GM12878 (cell line): ENCODE results near the gene ANKRD55. TPM values are rescaled to one million over a fixed set of nuclear protein-coding genes. Genes with fewer than 3 reads are reported as not detected.

Experiments
- EZH2 ChIP-seq: IDR thresholded peaks from 2 replicates; pipeline ENCODE4 v1.6.1; 2012; ENCODE audit warnings: low read depth, mild to moderate bottlenecking, control low read depth, inconsistent platforms, low read length, borderline replicate concordance; ENCODE audit not compliant: control insufficient read depth
- FOXK2 ChIP-seq: fragments of 450-650 bp; IDR thresholded peaks from 2 replicates; pipeline ENCODE4 v1.6.1; 2017; ENCODE audit warnings: mild to moderate bottlenecking, moderate library complexity
- FOXM1 ChIP-seq: IDR thresholded peaks from 2 replicates; pipeline ENCODE4 v1.6.1; 2012; ENCODE audit warnings: low read depth, mild to moderate bottlenecking, inconsistent platforms, low read length, moderate library complexity
- IRF4 ChIP-seq: IDR thresholded peaks from 2 replicates; pipeline ENCODE4 v1.6.1; 2011; ENCODE audit warnings: low read depth, low read length
- MEF2A ChIP-seq: IDR thresholded peaks from 2 replicates; pipeline ENCODE4 v1.6.1; 2011; ENCODE audit warnings: low read depth, mild to moderate bottlenecking, low read length, moderate library complexity; ENCODE audit not compliant: insufficient read depth
- NBN ChIP-seq: fragments of 450-650 bp; IDR thresholded peaks from 2 replicates; pipeline ENCODE4 v1.6.1; 2016
- RAD21 ChIP-seq: IDR thresholded peaks from 2 replicates; pipeline ENCODE4 v1.6.1; 2011; ENCODE audit warnings: mild to moderate bottlenecking, low read depth, low read length, moderate library complexity; ENCODE audit not compliant: insufficient read depth
- RUNX3 ChIP-seq: IDR thresholded peaks from 2 replicates; pipeline ENCODE4 v1.6.1; 2012; ENCODE audit warnings: low read length, inconsistent platforms
- SMAD1 ChIP-seq: fragments of 450-650 bp; IDR thresholded peaks from 2 replicates; pipeline ENCODE4 v1.6.1; 2018; ENCODE audit warnings: mild to moderate bottlenecking, low read depth; ENCODE audit not compliant: partially characterized antibody
- TAF1 ChIP-seq: IDR thresholded peaks from 2 replicates; pipeline ENCODE4 v1.6.1; 2011; ENCODE audit warnings: mild to moderate bottlenecking, low read depth, low read length, borderline replicate concordance
- TBL1XR1 ChIP-seq: IDR thresholded peaks from 2 replicates; pipeline ENCODE4 v1.6.1; 2012; ENCODE audit warnings: low read depth, low read length, improper control_type of control experiment
- polyA plus RNA-seq, 11 experiments: library from polyadenylated mRNA; depleted of rRNA in 4 of 11; unstranded in 6 of 11; stranded (reverse) in 5 of 11; fragments of >200 nt; fragmentation: Nextera tagmentation in 4 of 11; fragmentation: Illumina TruSeq in 1 of 11; extraction: Ambion mirVana in 4 of 11; extraction: Trizol in 1 of 11; gene quantifications; 1 replicate in 1 of 11; 2 replicates in 10 of 11; pipeline versions ENCODE4 v1.2.1 to v1.2.3, GENCODE V29; 2011 to 2016; ENCODE audit warnings: inconsistent platforms in 2 of 11, missing spikeins in 2 of 11, low read depth in 1 of 11
- total RNA-seq, 4 experiments: library from RNA; depleted of rRNA in 3 of 4; stranded (reverse); fragments of >200 nt in 3 of 4; fragmentation: Illumina TruSeq in 1 of 4; extraction: Trizol in 1 of 4; gene quantifications; 2 replicates each; pipeline versions ENCODE4 v1.2.1 to v1.2.3, GENCODE V29; 2013 to 2021
- TF ChIP-seq, protein P1 (sequence below): fragments of 450-650 bp; IDR thresholded peaks from 2 replicates; pipeline ENCODE4 v1.6.1; 2017; ENCODE audit warnings: mild to moderate bottlenecking
- TF ChIP-seq, protein P2 (sequence below): fragments of 450-650 bp; IDR thresholded peaks from 2 replicates; pipeline ENCODE4 v1.6.1; 2017; ENCODE audit warnings: mild to moderate bottlenecking, moderate library complexity

ANKRD55 gene
- total and polyA plus RNA-seq, 10 of the 15 experiments (the other 5 are each of a cell fraction or from before 2014, with no cell fraction given) = 0.04 TPM; not detected in 9

DNA sequence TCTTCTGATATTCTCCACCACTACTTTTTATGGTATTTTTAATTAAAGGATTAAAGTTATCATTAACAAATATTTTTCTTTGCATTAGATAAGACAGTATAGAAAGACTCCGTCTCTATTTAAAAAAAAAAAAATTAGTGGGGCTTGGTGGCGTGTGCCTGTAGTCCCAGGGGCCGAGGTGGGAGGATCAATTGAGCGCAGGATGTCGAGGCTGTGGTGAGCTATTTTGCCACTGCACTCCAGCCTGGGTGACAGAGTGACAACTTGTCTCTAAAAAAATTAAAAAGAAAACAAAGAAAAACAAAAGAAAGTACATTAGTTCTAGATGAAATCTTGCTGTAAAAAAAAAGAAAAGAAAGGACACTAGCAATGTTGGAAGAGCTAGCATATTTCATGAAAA, 141.0 kb downstream of the ANKRD55 start (continued):
- TF ChIP-seq, protein P1, sequence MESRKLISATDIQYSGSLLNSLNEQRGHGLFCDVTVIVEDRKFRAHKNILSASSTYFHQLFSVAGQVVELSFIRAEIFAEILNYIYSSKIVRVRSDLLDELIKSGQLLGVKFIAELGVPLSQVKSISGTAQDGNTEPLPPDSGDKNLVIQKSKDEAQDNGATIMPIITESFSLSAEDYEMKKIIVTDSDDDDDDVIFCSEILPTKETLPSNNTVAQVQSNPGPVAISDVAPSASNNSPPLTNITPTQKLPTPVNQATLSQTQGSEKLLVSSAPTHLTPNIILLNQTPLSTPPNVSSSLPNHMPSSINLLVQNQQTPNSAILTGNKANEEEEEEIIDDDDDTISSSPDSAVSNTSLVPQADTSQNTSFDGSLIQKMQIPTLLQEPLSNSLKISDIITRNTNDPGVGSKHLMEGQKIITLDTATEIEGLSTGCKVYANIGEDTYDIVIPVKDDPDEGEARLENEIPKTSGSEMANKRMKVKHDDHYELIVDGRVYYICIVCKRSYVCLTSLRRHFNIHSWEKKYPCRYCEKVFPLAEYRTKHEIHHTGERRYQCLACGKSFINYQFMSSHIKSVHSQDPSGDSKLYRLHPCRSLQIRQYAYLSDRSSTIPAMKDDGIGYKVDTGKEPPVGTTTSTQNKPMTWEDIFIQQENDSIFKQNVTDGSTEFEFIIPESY = no peak
- TF ChIP-seq FOXK2 (no peak), TAF1 (no peak), RUNX3 (no peak), TBL1XR1 (no peak), SMAD1 (no peak), MEF2A (no peak), EZH2 (no peak), FOXM1 (no peak), IRF4 (no peak), NBN (no peak), RAD21 (no peak)
- TF ChIP-seq, protein P2, sequence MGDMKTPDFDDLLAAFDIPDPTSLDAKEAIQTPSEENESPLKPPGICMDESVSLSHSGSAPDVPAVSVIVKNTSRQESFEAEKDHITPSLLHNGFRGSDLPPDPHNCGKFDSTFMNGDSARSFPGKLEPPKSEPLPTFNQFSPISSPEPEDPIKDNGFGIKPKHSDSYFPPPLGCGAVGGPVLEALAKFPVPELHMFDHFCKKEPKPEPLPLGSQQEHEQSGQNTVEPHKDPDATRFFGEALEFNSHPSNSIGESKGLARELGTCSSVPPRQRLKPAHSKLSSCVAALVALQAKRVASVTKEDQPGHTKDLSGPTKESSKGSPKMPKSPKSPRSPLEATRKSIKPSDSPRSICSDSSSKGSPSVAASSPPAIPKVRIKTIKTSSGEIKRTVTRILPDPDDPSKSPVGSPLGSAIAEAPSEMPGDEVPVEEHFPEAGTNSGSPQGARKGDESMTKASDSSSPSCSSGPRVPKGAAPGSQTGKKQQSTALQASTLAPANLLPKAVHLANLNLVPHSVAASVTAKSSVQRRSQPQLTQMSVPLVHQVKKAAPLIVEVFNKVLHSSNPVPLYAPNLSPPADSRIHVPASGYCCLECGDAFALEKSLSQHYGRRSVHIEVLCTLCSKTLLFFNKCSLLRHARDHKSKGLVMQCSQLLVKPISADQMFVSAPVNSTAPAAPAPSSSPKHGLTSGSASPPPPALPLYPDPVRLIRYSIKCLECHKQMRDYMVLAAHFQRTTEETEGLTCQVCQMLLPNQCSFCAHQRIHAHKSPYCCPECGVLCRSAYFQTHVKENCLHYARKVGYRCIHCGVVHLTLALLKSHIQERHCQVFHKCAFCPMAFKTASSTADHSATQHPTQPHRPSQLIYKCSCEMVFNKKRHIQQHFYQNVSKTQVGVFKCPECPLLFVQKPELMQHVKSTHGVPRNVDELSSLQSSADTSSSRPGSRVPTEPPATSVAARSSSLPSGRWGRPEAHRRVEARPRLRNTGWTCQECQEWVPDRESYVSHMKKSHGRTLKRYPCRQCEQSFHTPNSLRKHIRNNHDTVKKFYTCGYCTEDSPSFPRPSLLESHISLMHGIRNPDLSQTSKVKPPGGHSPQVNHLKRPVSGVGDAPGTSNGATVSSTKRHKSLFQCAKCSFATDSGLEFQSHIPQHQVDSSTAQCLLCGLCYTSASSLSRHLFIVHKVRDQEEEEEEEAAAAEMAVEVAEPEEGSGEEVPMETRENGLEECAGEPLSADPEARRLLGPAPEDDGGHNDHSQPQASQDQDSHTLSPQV = no peak
